Ishikawa (cell line): ENCODE data around the gene ZBTB46.

Experiments
- CEBPB ChIP-seq: IDR thresholded peaks from 2 replicates; pipeline ENCODE4 v1.6.1; 2012
- CREB1 ChIP-seq: IDR thresholded peaks from 2 replicates; pipeline ENCODE4 v1.6.1; 2012; ENCODE audit warnings: low read depth
- EGR1 ChIP-seq: IDR thresholded peaks from 2 replicates; pipeline ENCODE4 v1.6.1; 2012
- EP300 ChIP-seq: IDR thresholded peaks from 2 replicates; pipeline ENCODE4 v1.6.1; 2012; ENCODE audit warnings: borderline replicate concordance
- FOXM1 ChIP-seq: IDR thresholded peaks from 2 replicates; pipeline ENCODE4 v1.6.1; 2012; ENCODE audit warnings: low read depth, borderline replicate concordance
- NFIC ChIP-seq: IDR thresholded peaks from 2 replicates; pipeline ENCODE4 v1.6.1; 2012
- RAD21 ChIP-seq: IDR thresholded peaks from 2 replicates; pipeline ENCODE4 v1.6.1; 2012; ENCODE audit warnings: low read depth
- TAF1 ChIP-seq: IDR thresholded peaks from 2 replicates; pipeline ENCODE4 v1.6.1; 2012; ENCODE audit warnings: low read depth, mild to moderate bottlenecking
- TCF12 ChIP-seq: IDR thresholded peaks from 2 replicates; pipeline ENCODE4 v1.6.1; 2012; ENCODE audit warnings: low read depth
- TEAD4 ChIP-seq: IDR thresholded peaks from 2 replicates; pipeline ENCODE4 v1.6.1; 2012
- YY1 ChIP-seq: IDR thresholded peaks from 2 replicates; pipeline ENCODE4 v1.6.1; 2012; ENCODE audit warnings: low read depth
- TF ChIP-seq, protein P1 (sequence below): IDR thresholded peaks from 2 replicates; pipeline ENCODE4 v1.6.1; 2012
- TF ChIP-seq, protein P2 (sequence below): IDR thresholded peaks from 2 replicates; pipeline ENCODE4 v1.6.1; 2012; ENCODE audit warnings: low read depth, mild to moderate bottlenecking
- TF ChIP-seq, protein P3 (sequence below): IDR thresholded peaks from 2 replicates; pipeline ENCODE4 v1.6.1; 2012

DNA sequence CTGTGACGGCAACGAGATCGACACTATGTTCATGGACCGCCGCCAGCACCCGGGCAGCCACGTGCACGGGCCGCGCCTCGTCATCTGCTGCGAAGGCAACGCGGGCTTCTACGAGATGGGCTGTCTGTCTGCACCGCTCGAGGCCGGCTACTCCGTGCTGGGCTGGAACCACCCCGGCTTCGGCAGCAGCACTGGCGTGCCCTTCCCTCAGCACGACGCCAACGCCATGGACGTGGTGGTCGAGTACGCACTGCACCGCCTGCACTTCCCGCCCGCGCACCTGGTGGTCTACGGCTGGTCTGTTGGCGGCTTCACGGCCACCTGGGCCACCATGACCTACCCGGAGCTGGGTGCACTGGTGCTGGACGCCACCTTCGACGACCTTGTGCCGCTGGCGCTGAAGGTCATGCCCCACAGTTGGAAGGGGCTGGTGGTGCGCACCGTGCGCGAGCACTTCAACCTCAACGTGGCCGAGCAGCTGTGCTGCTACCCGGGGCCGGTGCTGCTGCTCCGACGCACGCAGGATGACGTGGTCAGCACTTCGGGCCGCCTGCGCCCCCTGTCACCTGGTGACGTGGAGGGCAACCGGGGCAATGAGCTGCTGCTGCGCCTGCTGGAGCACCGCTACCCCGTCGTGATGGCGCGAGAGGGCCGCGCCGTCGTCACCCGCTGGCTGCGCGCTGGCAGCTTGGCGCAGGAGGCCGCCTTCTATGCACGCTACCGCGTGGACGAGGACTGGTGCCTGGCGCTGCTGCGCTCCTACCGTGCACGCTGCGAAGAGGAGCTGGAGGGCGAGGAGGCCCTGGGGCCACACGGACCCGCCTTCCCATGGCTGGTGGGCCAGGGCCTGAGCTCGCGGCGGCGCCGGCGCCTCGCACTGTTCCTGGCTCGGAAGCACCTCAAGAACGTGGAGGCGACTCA is 31.2 kb upstream of the ZBTB46 start:
- TF ChIP-seq YY1 (no peak), FOXM1 (no peak), TCF12 (no peak), EP300 (no peak), TAF1 (no peak), CREB1 (no peak), EGR1 (no peak), CEBPB (no peak), RAD21 (no peak), TEAD4 (no peak), NFIC (no peak)
- TF ChIP-seq, protein P1, sequence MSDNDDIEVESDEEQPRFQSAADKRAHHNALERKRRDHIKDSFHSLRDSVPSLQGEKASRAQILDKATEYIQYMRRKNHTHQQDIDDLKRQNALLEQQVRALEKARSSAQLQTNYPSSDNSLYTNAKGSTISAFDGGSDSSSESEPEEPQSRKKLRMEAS, result no peak
- TF ChIP-seq, protein P2, sequence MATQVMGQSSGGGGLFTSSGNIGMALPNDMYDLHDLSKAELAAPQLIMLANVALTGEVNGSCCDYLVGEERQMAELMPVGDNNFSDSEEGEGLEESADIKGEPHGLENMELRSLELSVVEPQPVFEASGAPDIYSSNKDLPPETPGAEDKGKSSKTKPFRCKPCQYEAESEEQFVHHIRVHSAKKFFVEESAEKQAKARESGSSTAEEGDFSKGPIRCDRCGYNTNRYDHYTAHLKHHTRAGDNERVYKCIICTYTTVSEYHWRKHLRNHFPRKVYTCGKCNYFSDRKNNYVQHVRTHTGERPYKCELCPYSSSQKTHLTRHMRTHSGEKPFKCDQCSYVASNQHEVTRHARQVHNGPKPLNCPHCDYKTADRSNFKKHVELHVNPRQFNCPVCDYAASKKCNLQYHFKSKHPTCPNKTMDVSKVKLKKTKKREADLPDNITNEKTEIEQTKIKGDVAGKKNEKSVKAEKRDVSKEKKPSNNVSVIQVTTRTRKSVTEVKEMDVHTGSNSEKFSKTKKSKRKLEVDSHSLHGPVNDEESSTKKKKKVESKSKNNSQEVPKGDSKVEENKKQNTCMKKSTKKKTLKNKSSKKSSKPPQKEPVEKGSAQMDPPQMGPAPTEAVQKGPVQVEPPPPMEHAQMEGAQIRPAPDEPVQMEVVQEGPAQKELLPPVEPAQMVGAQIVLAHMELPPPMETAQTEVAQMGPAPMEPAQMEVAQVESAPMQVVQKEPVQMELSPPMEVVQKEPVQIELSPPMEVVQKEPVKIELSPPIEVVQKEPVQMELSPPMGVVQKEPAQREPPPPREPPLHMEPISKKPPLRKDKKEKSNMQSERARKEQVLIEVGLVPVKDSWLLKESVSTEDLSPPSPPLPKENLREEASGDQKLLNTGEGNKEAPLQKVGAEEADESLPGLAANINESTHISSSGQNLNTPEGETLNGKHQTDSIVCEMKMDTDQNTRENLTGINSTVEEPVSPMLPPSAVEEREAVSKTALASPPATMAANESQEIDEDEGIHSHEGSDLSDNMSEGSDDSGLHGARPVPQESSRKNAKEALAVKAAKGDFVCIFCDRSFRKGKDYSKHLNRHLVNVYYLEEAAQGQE, result no peak
- TF ChIP-seq, protein P3, sequence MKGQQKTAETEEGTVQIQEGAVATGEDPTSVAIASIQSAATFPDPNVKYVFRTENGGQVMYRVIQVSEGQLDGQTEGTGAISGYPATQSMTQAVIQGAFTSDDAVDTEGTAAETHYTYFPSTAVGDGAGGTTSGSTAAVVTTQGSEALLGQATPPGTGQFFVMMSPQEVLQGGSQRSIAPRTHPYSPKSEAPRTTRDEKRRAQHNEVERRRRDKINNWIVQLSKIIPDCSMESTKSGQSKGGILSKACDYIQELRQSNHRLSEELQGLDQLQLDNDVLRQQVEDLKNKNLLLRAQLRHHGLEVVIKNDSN, result no peak
